ENCODE data around the gene SFXN4.

Gene SFXN4

DNA sequence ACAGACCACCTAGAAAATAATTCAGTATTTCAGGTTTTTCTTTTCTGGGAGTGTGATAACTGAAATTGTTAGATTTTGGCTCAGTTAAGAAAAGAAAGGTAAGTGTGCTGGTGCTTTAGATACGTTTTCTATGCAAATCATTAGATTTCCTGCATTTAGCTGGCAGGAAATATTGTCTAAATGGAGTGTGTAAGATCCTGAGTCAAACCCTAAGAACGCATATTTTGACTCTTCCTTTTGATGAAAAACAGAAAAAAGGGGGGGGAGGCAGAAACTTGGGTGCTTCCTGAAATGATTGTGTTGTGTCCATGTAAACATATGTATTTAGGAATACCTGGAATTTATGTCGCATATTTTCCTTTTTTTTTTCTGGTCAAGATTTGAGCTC lies 43.0 kb upstream of the SFXN4 start:
- TF ChIP-seq, protein P1, sequence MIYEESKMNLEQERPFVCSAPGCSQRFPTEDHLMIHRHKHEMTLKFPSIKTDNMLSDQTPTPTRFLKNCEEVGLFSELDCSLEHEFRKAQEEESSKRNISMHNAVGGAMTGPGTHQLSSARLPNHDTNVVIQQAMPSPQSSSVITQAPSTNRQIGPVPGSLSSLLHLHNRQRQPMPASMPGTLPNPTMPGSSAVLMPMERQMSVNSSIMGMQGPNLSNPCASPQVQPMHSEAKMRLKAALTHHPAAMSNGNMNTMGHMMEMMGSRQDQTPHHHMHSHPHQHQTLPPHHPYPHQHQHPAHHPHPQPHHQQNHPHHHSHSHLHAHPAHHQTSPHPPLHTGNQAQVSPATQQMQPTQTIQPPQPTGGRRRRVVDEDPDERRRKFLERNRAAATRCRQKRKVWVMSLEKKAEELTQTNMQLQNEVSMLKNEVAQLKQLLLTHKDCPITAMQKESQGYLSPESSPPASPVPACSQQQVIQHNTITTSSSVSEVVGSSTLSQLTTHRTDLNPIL (CRISPR knock-in tag; IDR thresholded peaks at IDR 0.05; ENCODE audit: low read depth), result no peak
- TF ChIP-seq RARB (CRISPR knock-in tag; IDR thresholded peaks at IDR 0.05), result no peak
- TF ChIP-seq ARNTL (CRISPR knock-in tag; IDR thresholded peaks at IDR 0.05; ENCODE audit: borderline replicate concordance, low read depth), result no peak
- no peak for TF ChIP-seq ZNF565 (CRISPR knock-in tag; conservative IDR thresholded peaks at IDR 0.05; ENCODE audit: low read depth)
- TF ChIP-seq CSDC2 (CRISPR knock-in tag; IDR thresholded peaks at IDR 0.05), result no peak
- TF ChIP-seq ISL1 (CRISPR knock-in tag; IDR thresholded peaks at IDR 0.05), result no peak
- TF ChIP-seq ZC3H10 (CRISPR knock-in tag; IDR thresholded peaks at IDR 0.05), result no peak
- TF ChIP-seq BACH2 (CRISPR knock-in tag; IDR thresholded peaks at IDR 0.05; ENCODE audit: borderline replicate concordance), result no peak
- no peak for TF ChIP-seq TCF4 (CRISPR knock-in tag; IDR thresholded peaks at IDR 0.05; ENCODE audit: borderline replicate concordance)
- TF ChIP-seq OSR1 (CRISPR knock-in tag; IDR thresholded peaks at IDR 0.05), result no peak
- TF ChIP-seq GLIS3 (CRISPR knock-in tag; IDR thresholded peaks at IDR 0.05), result no peak
- no peak for TF ChIP-seq TOX (CRISPR knock-in tag; IDR thresholded peaks at IDR 0.05; ENCODE audit: borderline replicate concordance)
- no peak for TF ChIP-seq PPARA (CRISPR knock-in tag; IDR thresholded peaks at IDR 0.05; ENCODE audit: borderline replicate concordance)
- no peak for TF ChIP-seq ZFP3 (CRISPR knock-in tag; IDR thresholded peaks at IDR 0.05)
- no peak for TF ChIP-seq ESRRG (CRISPR knock-in tag; IDR thresholded peaks at IDR 0.05)
- TF ChIP-seq, protein P2, sequence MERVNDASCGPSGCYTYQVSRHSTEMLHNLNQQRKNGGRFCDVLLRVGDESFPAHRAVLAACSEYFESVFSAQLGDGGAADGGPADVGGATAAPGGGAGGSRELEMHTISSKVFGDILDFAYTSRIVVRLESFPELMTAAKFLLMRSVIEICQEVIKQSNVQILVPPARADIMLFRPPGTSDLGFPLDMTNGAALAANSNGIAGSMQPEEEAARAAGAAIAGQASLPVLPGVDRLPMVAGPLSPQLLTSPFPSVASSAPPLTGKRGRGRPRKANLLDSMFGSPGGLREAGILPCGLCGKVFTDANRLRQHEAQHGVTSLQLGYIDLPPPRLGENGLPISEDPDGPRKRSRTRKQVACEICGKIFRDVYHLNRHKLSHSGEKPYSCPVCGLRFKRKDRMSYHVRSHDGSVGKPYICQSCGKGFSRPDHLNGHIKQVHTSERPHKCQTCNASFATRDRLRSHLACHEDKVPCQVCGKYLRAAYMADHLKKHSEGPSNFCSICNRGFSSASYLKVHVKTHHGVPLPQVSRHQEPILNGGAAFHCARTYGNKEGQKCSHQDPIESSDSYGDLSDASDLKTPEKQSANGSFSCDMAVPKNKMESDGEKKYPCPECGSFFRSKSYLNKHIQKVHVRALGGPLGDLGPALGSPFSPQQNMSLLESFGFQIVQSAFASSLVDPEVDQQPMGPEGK (CRISPR knock-in tag; IDR thresholded peaks at IDR 0.05; ENCODE audit: borderline replicate concordance), result no peak
- no peak for TF ChIP-seq SNAI2 (CRISPR knock-in tag; IDR thresholded peaks at IDR 0.05)
- TF ChIP-seq, protein P3, sequence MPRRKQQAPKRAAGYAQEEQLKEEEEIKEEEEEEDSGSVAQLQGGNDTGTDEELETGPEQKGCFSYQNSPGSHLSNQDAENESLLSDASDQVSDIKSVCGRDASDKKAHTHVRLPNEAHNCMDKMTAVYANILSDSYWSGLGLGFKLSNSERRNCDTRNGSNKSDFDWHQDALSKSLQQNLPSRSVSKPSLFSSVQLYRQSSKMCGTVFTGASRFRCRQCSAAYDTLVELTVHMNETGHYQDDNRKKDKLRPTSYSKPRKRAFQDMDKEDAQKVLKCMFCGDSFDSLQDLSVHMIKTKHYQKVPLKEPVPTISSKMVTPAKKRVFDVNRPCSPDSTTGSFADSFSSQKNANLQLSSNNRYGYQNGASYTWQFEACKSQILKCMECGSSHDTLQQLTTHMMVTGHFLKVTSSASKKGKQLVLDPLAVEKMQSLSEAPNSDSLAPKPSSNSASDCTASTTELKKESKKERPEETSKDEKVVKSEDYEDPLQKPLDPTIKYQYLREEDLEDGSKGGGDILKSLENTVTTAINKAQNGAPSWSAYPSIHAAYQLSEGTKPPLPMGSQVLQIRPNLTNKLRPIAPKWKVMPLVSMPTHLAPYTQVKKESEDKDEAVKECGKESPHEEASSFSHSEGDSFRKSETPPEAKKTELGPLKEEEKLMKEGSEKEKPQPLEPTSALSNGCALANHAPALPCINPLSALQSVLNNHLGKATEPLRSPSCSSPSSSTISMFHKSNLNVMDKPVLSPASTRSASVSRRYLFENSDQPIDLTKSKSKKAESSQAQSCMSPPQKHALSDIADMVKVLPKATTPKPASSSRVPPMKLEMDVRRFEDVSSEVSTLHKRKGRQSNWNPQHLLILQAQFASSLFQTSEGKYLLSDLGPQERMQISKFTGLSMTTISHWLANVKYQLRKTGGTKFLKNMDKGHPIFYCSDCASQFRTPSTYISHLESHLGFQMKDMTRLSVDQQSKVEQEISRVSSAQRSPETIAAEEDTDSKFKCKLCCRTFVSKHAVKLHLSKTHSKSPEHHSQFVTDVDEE (CRISPR knock-in tag; IDR thresholded peaks at IDR 0.05), result no peak
- no peak for TF ChIP-seq ZFP30 (CRISPR knock-in tag; IDR thresholded peaks at IDR 0.05)
- TF ChIP-seq ZNF70 (CRISPR knock-in tag; IDR thresholded peaks at IDR 0.05), result no peak
- peak; percentile 6; the same call in 2 of the 3 replicates for ATAC-seq

DNA sequence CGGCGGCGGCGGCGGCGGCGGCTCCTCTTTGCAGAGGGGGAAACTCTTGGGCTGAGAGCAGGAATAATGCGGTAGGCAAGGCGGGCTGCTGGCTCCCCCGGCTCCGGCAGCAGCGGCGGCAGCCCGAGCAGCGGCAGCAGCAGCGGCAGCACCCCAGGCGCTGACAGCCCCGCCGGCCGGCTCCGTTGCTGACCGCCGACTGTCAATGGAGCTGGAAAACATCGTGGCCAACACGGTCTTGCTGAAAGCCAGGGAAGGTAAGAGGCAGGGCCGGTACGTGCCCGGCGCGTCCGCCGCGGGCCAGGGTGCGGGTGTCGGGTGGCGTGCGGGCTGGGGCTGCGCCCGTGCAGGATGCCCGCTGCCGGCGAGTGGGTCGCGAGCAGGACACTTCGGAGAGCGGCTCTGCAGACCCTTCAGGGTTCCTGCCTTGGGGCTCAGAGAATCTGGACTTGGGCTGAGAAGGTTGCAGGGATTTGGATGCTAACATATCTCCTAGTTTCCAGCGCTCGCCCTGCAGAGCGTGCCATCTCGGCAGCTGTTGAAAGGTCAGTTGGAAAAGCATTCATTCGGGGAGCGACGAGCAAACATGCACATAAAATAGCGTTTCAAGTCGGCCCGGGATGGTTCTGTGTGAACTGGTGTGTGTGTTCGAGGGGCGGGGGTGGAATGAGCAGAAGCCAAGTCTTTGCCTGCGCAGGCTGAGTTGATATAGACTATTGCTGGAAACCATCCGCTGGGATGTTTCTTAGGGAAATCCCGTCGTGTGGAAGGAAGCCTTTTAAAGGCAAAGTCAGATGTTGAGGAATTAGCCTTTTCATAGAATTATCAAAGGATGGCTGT lies 42.4 kb upstream of the SFXN4 start:
- ATAC-seq, result peak; percentile 41
- TF ChIP-seq TOX (CRISPR knock-in tag; IDR thresholded peaks at IDR 0.05; ENCODE audit: borderline replicate concordance) (no peak), ZFP30 (CRISPR knock-in tag; IDR thresholded peaks at IDR 0.05) (no peak), ZFP3 (CRISPR knock-in tag; IDR thresholded peaks at IDR 0.05) (no peak), OSR1 (CRISPR knock-in tag; IDR thresholded peaks at IDR 0.05) (no peak), BACH2 (CRISPR knock-in tag; IDR thresholded peaks at IDR 0.05; ENCODE audit: borderline replicate concordance) (no peak), ZC3H10 (CRISPR knock-in tag; IDR thresholded peaks at IDR 0.05) (no peak), ZNF565 (CRISPR knock-in tag; conservative IDR thresholded peaks at IDR 0.05; ENCODE audit: low read depth) (no peak), RARB (CRISPR knock-in tag; IDR thresholded peaks at IDR 0.05) (no peak), ISL1 (CRISPR knock-in tag; IDR thresholded peaks at IDR 0.05) (no peak), CSDC2 (CRISPR knock-in tag; IDR thresholded peaks at IDR 0.05) (no peak), ZNF8 (CRISPR knock-in tag; IDR thresholded peaks at IDR 0.05) (no peak), ESRRG (CRISPR knock-in tag; IDR thresholded peaks at IDR 0.05) (no peak), GLIS3 (CRISPR knock-in tag; IDR thresholded peaks at IDR 0.05) (no peak), SNAI2 (CRISPR knock-in tag; IDR thresholded peaks at IDR 0.05) (no peak), ARNTL (CRISPR knock-in tag; IDR thresholded peaks at IDR 0.05; ENCODE audit: borderline replicate concordance, low read depth) (no peak), TCF4 (CRISPR knock-in tag; IDR thresholded peaks at IDR 0.05; ENCODE audit: borderline replicate concordance) (no peak)
- TF ChIP-seq, protein P3 (CRISPR knock-in tag; IDR thresholded peaks at IDR 0.05), result no peak
- TF ChIP-seq, protein P2 (CRISPR knock-in tag; IDR thresholded peaks at IDR 0.05; ENCODE audit: borderline replicate concordance), result no peak
- TF ChIP-seq, protein P4, sequence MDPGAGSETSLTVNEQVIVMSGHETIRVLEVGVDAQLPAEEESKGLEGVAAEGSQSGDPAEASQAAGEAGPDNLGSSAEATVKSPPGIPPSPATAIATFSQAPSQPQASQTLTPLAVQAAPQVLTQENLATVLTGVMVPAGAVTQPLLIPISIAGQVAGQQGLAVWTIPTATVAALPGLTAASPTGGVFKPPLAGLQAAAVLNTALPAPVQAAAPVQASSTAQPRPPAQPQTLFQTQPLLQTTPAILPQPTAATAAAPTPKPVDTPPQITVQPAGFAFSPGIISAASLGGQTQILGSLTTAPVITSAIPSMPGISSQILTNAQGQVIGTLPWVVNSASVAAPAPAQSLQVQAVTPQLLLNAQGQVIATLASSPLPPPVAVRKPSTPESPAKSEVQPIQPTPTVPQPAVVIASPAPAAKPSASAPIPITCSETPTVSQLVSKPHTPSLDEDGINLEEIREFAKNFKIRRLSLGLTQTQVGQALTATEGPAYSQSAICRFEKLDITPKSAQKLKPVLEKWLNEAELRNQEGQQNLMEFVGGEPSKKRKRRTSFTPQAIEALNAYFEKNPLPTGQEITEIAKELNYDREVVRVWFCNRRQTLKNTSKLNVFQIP (CRISPR knock-in tag; IDR thresholded peaks at IDR 0.05; ENCODE audit: borderline replicate concordance, low read depth), result no peak
- TF ChIP-seq, protein P1 (CRISPR knock-in tag; IDR thresholded peaks at IDR 0.05; ENCODE audit: low read depth), result no peak
